HG03442 (cell line): Measurements from ENCODE around the gene IFT57.
"Not testable (repeated sequence)": the region's sequence is repeated elsewhere in the genome, so short reads cannot be mapped to it uniquely, and the experiment has no call there.

Experiments used
- ATAC-seq: cut with Tn5 transposase; IDR thresholded peaks from one replicate; pipeline ENCODE4 v1.9.1; 2021; ENCODE audit warnings: mild to moderate bottlenecking, moderate library complexity; ENCODE audit not compliant: unreplicated experiment

Gene IFT57

DNA sequence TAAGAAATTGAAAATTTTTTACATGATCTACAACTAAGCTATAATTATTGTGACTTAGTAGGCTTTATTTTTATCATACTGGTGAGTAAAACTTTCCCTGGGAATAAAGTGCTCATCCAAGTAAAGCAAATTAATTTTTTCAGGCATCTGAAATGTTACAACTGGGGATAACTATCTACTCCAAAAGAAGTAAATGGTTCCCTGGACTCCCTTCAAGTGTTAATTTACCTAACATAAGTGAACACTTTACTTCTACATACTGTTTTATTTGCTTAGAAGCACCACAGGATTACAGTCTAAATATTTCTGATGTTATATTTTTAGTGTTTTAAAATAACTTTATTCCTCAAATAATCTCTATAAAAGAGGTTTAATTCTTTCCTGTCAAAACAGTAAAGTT, 57.8 kb downstream of the IFT57 start:
- no peak for ATAC-seq

DNA sequence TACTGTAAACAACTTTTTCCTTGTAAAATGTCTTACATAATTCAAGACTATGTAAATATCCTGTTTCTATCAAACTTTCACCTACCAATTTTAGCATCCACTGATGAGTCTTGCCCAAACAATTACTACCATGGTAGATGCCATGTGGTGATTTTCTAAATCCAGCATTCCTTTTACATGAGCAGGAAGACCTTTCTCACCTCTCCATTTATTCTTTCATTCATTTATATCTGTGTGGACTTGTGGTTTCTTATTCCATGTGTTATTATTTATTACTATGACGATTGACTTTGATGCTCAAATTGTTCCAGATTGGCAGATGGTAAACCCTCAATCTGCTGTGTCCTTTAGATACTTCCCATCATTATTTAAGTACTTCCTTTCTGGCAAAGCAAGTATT, 62.4 kb downstream of the IFT57 start:
- no peak for ATAC-seq

DNA sequence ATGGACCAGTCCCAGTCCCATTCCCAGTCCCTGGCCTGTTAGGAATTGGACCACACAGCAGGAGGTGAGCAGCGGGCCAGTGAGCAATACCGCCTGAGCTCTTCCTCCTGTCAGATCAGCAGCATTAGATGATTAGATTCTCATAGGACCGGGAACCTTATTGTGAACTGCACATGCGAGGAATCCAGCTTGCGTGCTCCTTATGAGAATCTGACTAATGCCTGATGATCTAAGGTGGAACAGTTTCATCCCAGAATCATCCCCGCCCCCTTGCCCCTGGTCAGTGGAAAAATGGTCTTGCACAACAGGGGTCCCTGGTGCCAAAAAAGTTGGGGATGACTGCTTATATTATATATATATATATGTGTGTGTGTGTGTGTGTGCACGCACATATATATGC, 63.1 kb downstream of the IFT57 start:
- no peak for ATAC-seq

DNA sequence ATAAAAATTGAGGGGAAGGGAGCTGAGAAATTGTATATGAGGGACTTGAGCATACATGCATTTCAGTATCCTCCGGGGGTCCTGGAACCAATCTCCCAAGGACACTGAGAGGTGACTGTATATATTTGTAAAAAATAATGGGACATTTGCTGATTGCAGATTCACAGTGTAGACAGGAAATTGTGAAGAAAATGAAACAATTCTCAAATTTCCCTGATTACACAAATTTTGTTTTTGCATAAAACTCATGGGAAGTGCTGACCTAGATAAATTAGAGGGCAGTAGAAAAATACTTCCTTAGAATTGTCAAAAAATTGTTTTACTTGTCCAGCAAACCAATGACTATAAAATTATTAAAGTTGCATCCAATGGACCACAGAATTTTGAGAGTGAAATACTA, 64.0 kb downstream of the IFT57 start:
- no peak for ATAC-seq

- no peak for ATAC-seq
These were observed 65.0 kb downstream of the IFT57 start for GRCh38 chr3:108157273-108157672.

GRCh38 chr3:108156312-108156853, 65.8 kb downstream of the IFT57 start:
- ATAC-seq: no peak

GRCh38 chr3:108155642-108156041, 66.6 kb downstream of the IFT57 start:
- not testable (repeated sequence) for ATAC-seq

DNA sequence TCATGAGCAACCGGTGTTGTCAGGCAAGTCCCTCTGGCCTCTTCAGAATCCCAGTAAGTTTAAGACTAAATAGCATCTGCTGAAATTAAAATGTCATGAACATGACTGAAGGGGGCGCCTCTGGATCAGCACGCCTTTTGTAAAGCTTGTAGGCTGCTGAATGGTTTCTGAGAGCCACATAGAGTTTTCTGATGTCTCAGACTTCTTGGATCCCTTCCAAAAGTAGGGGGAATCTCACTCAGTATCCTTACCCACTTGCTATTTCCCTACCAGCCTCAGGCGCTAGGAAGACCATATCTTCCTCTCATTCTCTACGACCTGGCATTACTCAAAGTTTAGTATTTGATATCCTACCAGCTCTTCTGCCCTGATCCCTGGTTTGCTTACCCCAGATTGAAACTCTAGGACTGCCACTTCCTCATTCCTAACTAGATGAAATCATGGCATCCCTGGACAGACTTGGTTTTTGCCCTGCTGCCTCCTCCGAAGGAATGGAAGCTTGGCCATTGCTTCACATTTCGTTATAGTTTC, 68.7 kb downstream of the IFT57 start:
- peak; percentile 66 for ATAC-seq

DNA sequence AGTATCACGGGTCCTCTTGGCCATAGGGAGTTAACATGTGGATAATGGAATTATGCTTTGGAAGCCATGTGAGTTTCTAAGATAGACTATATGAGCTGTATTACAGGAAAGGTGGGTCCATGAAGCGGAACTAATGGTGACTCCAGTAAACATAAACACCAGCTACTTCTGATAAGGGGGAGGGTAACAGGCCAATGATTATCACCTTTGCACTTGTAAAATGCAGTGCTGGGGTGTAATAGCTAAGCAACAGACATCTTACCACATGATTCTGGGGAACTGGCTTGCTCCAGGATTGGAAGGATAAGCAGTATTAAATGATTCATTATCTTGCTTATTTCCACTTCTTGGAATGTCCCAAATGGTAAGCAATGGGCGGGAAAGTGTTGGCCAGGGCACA, 70.0 kb downstream of the IFT57 start:
- ATAC-seq: no peak

GRCh38 chr3:108150200-108150599, 72.0 kb downstream of the IFT57 start:
- no peak for ATAC-seq

DNA sequence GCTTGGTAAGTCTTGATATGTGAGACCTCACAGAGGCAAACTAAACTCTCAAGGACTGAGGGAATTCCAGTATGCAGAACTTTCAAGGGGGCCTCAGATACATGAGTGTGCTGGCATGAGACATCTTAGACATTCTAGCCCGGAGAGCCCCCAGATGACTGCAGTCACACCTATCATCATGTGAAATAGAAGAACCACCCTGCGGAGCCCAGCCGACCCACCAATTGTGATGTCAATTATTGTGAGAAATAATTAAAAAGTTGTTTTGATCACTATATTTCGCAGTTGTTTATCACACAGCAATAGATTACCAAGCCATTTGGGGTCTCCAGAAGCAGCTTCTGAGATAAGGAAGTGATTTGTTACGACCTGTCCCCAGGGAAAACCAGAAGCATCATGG, 76.1 kb downstream of the IFT57 start:
- no peak for ATAC-seq

GRCh38 chr3:108145578-108145977, 76.6 kb downstream of the IFT57 start:
- ATAC-seq: no peak

DNA sequence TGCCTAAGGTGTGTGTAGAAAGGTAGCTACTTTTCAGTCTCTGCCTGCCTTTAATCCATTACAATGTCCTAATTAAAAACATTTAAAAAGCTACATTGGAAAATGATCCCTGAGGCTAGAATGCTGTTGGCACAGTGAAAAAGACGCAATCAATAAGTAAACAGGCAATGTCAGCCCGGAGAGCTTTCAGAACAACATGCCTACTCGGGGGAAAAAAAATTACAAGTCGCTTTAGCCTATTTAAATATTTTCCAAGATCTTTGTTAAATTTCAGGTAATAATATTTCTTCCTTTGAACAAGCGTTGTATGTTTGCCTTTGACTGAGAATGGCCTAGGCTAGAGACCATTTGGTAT, 84.8 kb downstream of the IFT57 start:
- no peak for ATAC-seq

DNA sequence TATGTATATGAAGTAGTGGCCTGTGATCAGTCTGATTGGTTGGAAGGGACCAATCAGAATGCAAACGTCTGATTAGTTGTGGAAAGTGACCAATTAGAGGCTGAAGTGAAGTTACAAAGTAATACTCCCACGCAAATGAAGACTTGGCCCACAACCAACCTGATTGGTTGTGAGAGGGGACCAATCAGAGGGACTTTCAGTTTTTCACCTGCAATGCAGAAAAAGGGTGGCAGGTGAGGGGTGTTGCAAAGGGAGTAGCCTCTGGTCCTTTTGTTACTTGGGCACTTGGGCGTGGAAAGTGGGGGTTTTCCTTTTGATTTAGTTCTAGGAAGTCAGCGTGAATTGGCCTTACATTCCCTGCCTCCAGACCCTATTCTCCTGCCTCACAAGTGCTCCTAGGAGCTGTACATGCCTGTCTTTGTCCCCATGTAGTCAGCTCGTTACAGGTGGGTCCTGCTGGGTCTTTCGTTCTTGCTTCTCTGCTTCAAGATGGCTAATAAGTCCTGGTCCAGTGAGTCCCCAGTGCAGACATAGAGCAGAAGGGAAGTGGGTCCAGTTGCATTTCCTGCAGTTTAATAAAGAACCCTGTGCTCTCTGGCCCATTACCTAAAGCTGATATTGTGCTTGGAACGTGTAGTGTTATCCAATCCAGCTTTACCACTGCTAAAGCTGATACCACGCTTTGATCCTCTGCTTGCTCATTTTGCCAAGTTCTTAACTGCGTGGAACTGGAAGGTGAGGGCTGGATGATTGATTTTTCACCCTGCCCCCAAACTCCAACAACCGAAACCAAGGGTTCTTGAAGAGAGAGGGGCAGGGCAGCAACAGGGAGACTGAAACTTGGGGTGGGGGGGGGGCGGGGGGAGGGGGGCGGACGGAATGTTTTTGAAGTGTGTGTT, 85.4 kb downstream of the IFT57 start:
- ATAC-seq: no peak

- ATAC-seq: peak; percentile 29
These were observed 87.7 kb downstream of the IFT57 start for GRCh38 chr3:108134555-108134880.

DNA sequence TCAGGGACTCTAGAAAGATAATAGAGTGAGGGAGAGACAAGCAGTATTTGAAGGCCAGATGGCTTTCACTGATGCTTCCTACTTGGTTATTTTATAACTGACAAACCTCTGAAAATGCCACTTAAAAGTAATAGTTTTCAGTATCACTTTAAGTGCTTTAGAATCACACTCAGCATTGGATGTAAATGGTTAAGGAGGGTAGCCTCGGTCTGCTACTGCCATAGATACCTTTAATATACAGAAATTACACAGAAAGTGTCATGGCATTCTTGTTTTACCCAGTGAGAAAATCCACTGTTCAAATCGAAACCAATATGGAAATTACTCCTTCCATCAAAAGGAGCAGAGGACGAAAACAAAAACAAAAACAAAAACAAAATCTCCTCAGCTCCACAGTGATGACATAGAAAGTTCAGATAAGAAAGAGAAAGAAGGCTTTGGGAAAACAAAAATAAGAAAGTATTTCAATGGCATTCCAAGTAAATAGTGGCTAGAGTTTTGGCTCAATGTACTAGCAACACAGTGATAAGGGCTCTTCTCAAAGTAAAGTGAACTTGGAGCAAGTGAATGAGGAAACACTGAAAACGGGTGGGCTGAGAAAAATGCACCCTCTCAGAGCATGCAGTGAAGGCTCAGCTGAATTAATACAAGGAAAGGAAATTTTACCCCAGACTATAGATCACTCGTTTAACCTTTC, 88.2 kb downstream of the IFT57 start:
- peak; percentile 53 for ATAC-seq

DNA sequence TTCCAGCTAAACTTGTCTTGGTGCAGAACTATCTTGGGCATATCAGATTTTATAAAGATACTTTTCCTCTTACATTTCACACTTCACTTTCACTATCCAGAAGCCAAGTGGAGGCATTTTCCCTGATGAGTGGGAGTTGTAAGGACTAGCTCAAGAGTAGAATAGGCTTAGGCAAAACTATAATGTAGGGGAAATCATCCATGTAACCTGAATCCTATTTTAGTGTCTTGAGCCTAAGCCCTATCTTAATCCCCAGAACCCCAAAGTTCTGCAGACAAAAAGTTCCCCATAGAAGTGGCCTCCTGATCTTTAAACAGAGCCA, 89.2 kb downstream of the IFT57 start:
- no peak for ATAC-seq

- no peak for ATAC-seq
These were observed 90.6 kb downstream of the IFT57 start for GRCh38 chr3:108131475-108132134.

GRCh38 chr3:108130701-108131474, 91.3 kb downstream of the IFT57 start:
- ATAC-seq: no peak

- ATAC-seq: no peak
These were observed 92.0 kb downstream of the IFT57 start for GRCh38 chr3:108130236-108130635.
